Stimulated activated effector memory CD8-positive, alpha-beta T cell treated with anti-CD3 and anti-CD28 coated beads, Interleukin-12 subunit alpha, Interleukin-12 subunit beta, amount 100 ng/mL, for 72 hours (primary cell): Measurements from ENCODE around the gene ST3GAL5.
"Not testable (repeated sequence)": the region's sequence is repeated elsewhere in the genome, so short reads cannot be mapped to it uniquely, and the experiment has no call there.

ENCODE experiments used
- ATAC-seq: fragments of 150-1000 bp; cut with Tn5 transposase; 2 replicates; pipeline ENCODE4 v1.10.0; 2021
- DNase-seq, 2 donors: peaks; one replicate each; pipeline ENCODE4 v3.0.0; 2021 to 2022; ENCODE audit warnings: low spot score in 2 of 2
- H3K27ac Mint-ChIP-seq: one replicate; pipeline ENCODE4 v1.8.0; 2022; ENCODE audit warnings: mild to moderate bottlenecking, mixed read lengths
- H3K36me3 Mint-ChIP-seq: one replicate; pipeline ENCODE4 v1.8.0; 2022; ENCODE audit warnings: mild to moderate bottlenecking, mixed read lengths
- H3K4me1 Mint-ChIP-seq: one replicate; pipeline ENCODE4 v1.8.0; 2022; ENCODE audit warnings: mixed read lengths
- H3K4me3 Mint-ChIP-seq: one replicate; pipeline ENCODE4 v1.8.0; 2022; ENCODE audit warnings: mild to moderate bottlenecking, mixed read lengths
- H3K9me3 Mint-ChIP-seq: one replicate; pipeline ENCODE4 v1.8.0; 2022; ENCODE audit warnings: mixed read lengths

Gene ST3GAL5

DNA sequence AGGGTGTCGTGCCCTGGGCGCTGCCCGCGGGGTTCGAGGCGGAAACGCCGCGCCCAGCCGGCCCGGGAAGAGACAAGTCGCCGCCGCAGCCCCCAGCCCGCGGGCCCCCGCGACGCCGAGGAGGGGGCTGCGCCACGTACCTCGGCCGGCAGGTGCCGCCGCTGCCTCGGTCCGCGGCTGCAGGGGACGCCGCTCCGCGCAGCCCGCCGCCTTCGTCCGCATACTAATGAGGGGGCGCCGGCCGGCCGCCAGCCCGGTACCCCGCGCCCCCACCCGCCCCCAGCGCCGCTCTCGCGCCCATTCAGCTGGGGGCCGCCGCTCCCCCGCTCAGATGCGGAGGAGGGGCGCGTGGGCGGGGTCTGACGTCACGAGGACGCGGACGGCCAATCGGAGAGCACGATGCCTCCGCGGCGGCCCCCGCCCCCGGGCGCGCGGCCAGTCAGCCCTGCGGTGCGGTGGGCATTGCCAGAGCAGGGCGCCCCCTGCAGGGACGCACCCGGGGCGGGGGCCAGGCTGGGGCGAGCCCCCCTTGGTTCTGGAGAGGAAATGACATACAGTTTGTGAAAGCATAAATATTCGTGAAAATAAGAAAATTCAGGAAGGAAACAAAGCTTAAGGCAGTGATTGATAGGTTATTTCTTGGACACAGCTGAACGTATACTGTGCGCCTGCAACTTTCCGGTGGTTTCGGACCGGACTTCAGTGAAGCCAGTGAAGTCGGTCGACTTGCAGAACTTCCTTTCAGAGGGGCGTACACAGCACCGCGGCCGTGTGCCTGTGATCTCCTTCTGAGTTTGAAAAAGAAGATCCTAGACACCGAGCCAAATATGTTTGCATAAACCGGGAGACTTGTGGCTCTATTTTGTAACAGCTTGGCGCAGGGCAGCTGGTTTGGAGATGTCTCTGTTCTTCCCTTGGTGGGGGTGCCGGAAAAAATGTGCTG lies at the start of gene ST3GAL5:
ST3GAL5 (minus strand) TSS at position 307 of the 943 bp plus-strand sequence; CDS start at position 222, 85 bp downstream.
- DNase-seq (peak; percentile 95 to 97), ATAC-seq (peak; percentile 91)
- Mint-ChIP-seq H3K4me1 (peaks cover 75% of the 10 kb centered on the region), H3K9me3 (no peaks in the 10 kb centered on the region), H3K27ac (peak within 1 kb of the TSS; percentile 83), H3K36me3 (peaks cover 7% of the 10 kb centered on the region), H3K4me3 (peak within 1 kb of the TSS; percentile 85)

DNA sequence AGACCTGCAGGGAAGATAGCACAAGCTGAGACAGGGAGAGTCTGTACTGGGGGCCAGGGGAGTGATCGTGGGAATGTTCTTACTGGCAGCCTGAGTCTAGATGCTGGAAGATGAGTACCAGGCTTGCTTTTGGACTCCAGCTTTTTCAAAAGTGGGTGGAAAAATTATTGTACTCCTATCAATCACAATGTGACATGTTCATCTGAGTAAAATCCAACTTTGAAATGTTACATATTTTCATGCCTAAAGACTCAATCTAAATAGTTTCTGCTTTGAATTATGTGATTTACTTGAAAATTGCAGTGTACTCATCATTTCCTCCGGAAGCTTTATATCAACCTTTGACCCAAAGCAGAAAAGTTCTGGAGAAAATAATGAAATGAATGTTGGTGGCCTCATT lies 49.7 kb upstream of the ST3GAL5 start:
- Mint-ChIP-seq H3K9me3 (peaks cover 10% of the 10 kb centered on the region), H3K27ac (peak overlapping the region; percentile 45), H3K4me1 (peaks cover 8% of the 10 kb centered on the region), H3K36me3 (no peaks in the 10 kb centered on the region), H3K4me3 (no peak overlapping the region)
- ATAC-seq, result no peak
- no peak for DNase-seq

DNA sequence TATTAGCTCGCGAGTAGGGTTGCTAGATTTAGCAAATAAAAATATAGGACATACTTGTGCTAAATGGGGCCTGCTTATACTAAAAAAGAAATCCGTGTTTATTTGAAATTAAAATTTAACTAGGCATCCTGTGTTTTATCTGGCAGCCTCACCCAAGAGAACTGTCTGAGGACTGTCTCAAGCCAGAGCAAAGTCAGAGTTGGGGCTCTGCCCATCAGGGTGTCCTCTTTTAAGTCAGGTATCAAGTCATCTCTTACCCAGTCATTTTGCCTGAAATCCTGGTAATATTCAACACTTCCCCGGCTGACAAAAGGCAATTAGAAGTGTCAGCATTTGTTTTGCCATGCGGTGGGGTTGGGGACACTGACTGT lies 48.3 kb upstream of the ST3GAL5 start:
- Mint-ChIP-seq H3K27ac (no peak overlapping the region), H3K4me1 (peaks cover 14% of the 10 kb centered on the region), H3K9me3 (peaks cover under 1% of the 10 kb centered on the region), H3K36me3 (no peaks in the 10 kb centered on the region), H3K4me3 (no peak overlapping the region)
- DNase-seq, result no peak
- no peak for ATAC-seq

DNA sequence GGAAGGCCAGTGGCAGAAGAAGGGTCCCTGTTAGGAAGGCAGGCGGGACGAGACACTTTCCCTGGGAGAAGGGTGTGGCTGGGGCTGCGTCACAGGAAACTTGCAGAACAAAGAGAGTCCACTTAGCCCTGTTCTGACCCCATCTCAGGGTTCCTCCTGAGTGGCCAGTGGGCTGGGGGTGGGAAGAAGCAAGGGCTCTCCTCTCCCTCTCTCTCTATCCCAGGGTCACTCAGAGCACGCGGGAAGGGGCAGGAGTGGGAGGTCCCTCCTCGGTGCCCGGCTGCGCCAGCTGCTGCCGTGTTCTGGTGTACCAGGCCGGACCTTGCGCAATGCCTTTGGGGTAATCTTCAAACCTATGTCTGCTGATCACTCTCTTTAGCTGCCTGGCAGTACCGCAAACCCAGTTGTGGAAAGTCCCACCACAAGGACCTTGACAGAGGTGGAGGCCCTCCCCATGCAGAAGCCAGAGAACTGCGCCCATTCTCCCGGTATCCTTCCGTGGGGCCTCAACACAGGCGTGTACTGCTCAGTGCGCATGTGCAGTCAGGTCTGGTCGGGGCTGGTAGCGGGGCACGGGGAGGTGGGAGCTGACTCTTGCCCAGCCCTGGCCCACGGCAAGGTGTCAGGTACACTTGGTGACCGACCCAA lies 47.8 kb upstream of the ST3GAL5 start:
- no peak for ATAC-seq
- no peak overlapping the region for H3K27ac Mint-ChIP-seq

DNA sequence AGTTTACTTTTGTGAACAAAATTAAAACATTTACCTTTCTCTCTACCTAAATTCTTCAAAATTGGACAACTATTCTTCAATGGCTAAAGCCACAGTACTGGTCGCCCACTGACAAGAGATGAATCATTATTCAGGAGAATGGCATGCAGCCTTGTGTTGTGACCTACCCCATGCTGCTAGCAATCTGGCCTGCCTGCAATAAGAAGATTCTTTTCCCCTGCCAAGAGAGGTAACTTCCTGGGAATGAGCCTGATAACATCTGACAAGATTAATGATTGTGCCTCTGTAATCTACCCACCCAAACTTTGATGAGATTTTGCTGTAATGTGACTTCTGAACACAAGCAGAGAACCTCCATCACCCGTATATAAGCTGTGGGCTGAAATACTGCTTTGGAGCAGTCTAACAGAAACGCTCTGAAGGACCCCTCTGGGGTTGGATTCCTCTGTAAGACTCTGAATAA lies 47.0 kb upstream of the ST3GAL5 start:
- no peak for ATAC-seq
- no peak for DNase-seq
- Mint-ChIP-seq H3K4me1 (peaks cover 14% of the 10 kb centered on the region), H3K36me3 (no peaks in the 10 kb centered on the region), H3K27ac (no peak overlapping the region), H3K9me3 (no peaks in the 10 kb centered on the region), H3K4me3 (no peak overlapping the region)

More for the DNA sequence above, 47.8 kb upstream of the ST3GAL5 start:
- Mint-ChIP-seq H3K4me1 (peaks cover 14% of the 10 kb centered on the region), H3K9me3 (no peaks in the 10 kb centered on the region), H3K4me3 (no peak overlapping the region), H3K36me3 (no peaks in the 10 kb centered on the region)
- no peak for DNase-seq

DNA sequence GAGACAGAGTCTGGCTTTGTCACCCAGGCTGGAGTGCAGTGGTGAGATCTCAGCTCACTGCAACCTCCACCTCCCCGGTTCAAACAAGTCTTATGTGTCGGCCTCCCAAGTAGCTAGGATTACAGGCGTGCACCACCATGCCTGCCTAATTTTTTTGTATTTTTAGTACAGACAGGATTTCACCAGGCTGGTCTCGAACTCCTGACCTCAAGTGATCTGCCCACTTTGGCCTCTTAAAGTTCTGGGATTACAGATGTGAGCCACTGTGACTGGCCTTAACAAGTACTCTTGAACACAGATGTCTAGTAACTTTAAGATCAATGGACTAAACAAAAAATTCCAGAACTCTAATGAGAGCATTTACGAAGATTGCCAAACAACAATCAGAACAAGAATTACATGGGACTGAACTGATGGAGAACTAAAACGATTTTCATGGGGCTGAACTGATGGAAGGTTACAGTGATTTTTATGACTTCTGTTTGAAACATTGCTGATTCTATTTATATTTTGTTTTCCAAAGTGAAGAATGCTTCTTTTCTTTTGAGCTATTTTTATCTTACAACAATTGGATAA lies 46.5 kb upstream of the ST3GAL5 start:
- Mint-ChIP-seq H3K4me1 (peaks cover 14% of the 10 kb centered on the region), H3K4me3 (no peak overlapping the region), H3K27ac (no peak overlapping the region), H3K9me3 (no peaks in the 10 kb centered on the region), H3K36me3 (no peaks in the 10 kb centered on the region)
- ATAC-seq (no peak), DNase-seq (no peak)

DNA sequence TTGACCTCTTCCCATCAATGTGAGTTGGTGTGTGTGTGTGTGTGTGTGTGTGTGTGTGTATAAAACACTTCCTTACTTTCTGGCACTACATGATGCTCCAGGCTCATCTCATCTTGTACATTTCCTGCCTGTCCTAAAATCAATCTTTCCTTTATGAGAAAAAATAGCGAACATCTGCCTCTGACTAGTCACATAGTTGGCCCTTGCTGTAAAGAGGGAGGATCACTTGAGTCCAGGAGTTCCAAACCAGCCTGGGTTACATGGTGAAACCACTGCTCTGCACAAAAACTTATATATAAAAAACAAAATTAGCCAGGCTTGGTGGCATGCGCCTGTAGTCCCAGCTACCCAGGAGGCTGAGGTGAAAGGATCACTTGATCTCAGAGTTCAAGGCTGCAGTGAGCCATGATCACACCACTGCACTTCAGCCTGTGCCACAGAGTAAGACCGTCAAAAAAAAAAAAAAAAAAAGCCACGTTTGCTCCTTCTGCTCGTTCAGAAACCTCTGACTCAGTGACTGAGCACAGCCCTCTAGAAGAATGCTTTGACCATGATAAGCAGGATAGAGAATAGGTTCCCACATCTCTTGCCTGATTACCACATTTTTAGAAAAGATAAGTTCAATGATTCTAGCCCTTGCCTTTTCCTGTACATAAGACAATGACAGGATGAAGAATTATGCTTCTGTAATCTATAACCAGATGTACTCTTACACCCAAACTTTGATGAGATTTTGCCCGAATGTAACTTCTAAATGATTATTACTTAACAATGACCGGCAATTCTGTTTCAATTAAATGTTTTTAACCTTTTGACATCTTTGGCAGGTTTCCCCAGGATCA lies 45.2 kb upstream of the ST3GAL5 start:
- DNase-seq (no peak), ATAC-seq (peak; percentile 93)
- peaks cover 14% of the 10 kb centered on the region for H3K4me1 Mint-ChIP-seq
- H3K9me3 Mint-ChIP-seq, result no peaks in the 10 kb centered on the region
- H3K4me3 Mint-ChIP-seq, result no peak overlapping the region
- H3K27ac Mint-ChIP-seq, result no peak overlapping the region
- H3K36me3 Mint-ChIP-seq, result no peaks in the 10 kb centered on the region

DNA sequence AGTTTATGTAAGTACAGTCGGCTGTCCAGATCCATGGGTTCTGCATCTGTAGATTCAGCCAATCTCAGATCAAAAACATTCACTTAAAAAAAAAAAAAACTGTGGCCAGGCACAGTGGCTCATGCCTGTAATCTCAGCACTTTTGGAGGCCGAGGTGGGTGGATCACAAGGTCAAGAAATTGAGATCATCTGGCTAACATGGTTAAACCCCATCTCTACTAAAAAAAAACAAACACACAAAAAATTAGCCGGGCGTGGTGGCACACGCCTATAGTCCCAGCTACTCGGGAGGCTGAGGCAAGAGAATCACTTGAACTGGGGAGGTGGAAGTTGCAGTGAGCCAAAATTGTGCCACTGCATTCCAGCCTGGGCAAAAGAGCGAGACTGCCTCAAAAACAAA lies 42.4 kb upstream of the ST3GAL5 start:
- not testable (repeated sequence) for H3K36me3 Mint-ChIP-seq, H3K4me3 Mint-ChIP-seq, DNase-seq, ATAC-seq, H3K9me3 Mint-ChIP-seq, H3K27ac Mint-ChIP-seq
- peaks cover 26% of the 10 kb centered on the region for H3K4me1 Mint-ChIP-seq

DNA sequence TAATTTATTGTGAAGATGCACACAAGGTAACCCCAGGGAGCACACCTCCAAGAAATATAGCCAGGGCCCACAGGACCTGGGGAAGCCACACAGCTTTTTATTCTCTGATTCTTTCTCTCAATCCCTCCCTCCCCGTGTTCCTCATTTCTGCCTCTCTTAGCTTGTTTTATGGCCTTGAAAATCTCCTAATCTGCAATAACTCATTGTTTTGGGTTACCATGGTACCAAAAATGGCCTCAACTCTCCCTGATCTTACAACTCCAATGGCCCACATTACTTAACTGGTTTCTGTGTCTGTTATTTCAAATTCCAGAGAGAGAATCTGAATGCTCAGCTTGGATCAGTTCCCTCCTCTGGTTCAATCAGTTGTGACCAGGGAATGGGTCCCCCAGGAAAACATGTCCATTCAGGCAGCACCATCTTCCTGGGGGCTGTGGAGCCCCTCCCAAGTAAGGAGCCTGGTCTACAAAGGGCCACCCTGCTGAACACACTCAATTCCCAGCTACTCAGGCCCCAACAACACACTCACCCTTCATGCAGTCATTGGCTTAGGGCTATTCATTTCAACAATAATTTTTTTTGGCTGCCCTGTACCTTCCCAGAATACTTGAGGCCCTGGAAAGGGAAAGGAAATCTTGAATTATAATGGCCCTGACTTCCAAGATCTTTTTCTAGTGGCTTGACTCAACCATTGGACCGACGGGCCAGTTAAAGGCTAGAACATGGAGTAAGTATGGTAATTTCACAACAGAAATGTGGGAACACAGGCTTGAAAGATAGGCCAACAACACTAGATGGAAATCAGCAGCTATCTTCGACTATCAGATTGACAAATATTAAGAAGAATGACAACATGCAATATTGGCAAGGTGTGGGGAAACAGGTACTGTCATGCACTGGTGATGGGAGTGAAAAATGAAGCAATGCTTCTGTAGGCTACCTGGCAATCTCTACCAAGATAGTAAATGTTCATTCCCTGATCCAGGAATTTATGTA lies 41.6 kb upstream of the ST3GAL5 start:
- Mint-ChIP-seq H3K4me3 (no peak overlapping the region), H3K9me3 (no peaks in the 10 kb centered on the region), H3K36me3 (no peaks in the 10 kb centered on the region), H3K4me1 (peaks cover 26% of the 10 kb centered on the region), H3K27ac (no peak overlapping the region)
- ATAC-seq (no peak), DNase-seq (no peak)

DNA sequence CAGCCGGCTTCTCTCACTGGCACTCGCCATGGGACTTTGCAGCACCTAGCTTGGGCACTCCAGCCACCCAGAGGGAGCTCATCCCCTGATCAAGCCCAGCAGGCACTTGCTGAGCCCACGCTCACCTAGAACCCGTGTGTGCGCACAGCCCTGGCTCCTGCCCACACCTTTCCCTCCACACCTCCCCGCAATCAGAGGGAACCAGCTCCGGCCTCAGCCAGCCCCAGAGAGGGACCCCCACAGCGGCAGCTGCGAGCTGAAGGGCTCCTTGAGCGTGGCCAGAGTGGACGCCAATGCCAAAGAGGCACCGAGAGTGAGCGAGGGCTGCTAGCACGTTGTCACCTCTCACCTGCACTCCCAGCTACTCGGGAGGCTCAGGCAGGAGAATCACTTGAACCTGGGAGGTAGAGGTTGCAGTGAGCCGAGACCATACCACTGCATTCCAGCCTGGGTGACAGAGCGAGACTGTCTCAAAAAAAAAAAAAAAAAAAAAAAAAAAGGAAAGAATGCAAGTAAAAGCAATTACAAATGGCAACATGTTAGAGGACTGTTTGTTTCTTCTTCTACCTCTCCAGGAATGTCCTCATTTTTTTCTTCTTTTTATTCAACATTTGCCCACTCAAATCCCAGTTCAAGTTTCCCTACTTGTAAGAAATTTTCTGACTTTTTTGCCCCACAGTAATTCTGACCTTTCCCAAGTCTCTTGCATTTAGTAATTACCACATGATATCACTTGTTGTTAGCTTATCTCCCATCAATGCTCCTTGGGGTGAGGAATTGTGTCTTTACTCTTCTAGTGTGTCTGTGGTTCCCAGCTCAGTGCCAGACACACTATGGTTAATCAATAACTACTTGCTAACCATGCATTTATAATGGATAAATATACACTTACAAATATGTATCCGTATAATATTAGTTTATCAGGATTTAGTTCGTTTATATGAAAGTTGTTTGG lies 40.6 kb upstream of the ST3GAL5 start:
- no peak overlapping the region for H3K27ac Mint-ChIP-seq
- ATAC-seq, result no peak
- DNase-seq, result no peak
- H3K4me3 Mint-ChIP-seq, result no peak overlapping the region
- peaks cover 33% of the 10 kb centered on the region for H3K4me1 Mint-ChIP-seq
- H3K9me3 Mint-ChIP-seq, result no peaks in the 10 kb centered on the region
- H3K36me3 Mint-ChIP-seq, result no peaks in the 10 kb centered on the region

DNA sequence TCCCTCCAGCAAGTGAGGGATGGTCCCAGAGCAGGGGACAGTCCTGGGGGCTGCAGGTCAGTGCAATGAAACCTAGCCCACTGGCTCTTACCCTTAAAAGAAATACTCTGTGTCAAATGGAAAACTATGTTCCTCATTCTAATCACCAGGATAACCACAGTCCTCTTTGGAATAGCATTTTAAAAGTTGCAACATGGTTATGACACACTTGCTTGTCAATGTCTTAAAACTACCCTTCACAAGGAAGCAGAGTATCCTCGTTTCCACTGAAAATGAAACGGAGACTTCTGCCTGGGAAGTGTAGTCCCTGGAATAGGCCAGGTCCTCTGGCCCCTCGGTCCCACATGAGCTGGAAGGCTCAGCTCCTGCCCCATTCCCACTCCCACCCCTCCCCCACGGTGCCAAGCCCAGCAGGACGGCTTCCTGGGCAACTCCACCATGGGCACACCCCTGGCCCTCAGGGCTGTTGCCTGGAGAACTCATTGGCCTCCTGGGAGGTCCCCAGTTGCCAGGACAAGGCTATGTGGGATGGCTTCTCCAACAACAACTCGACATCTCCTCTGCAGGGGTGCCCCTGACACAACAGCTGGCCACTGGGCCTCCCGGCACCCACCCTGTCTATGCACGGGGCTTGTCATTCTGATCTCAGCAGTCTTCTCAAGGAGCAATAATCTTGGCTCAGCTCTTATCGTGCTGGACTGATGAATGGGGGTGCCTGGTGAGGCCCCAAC lies 38.3 kb upstream of the ST3GAL5 start:
- peaks cover 19% of the 10 kb centered on the region for H3K4me1 Mint-ChIP-seq
- H3K9me3 Mint-ChIP-seq, result no peaks in the 10 kb centered on the region
- H3K27ac Mint-ChIP-seq, result no peak overlapping the region
- no peaks in the 10 kb centered on the region for H3K36me3 Mint-ChIP-seq
- H3K4me3 Mint-ChIP-seq, result no peak overlapping the region
- DNase-seq (no peak), ATAC-seq (no peak)

DNA sequence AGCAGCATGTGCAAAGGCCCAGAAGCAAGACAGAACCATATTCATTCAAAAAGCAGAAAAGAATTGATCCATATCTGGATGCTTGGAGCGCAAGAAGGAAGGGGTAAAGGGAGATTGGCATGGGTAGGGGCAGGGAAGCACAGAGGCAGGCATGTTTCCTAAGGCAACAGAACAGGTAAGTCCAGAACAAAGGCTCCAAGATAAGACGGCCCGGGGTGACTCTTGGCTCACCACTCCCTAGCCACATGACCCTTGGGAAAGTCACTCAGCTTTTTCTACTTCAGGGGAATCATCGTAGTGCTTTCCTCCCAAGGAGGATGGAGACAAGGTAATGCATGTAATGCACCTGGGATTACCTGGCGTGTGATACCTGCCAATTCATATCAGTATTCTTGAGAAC lies 37.7 kb upstream of the ST3GAL5 start:
- no peaks in the 10 kb centered on the region for H3K36me3 Mint-ChIP-seq
- no peak for DNase-seq
- no peak overlapping the region for H3K4me3 Mint-ChIP-seq
- H3K9me3 Mint-ChIP-seq, result no peaks in the 10 kb centered on the region
- H3K4me1 Mint-ChIP-seq, result peaks cover 19% of the 10 kb centered on the region
- no peak for ATAC-seq
- no peak overlapping the region for H3K27ac Mint-ChIP-seq
